ENCODE measurements around the gene CIAPIN1. TPM values are rescaled to one million over a fixed set of nuclear protein-coding genes. Genes with fewer than 3 reads are reported as not detected.

The CIAPIN1 gene
- total RNA-seq, 1 experiment from 2014 or later: 99.9 TPM

GRCh38 chr16:57430955-57431354 is 16.2 kb downstream of the CIAPIN1 start:
- Mint-ChIP-seq H3K4me1 (ENCODE audit: insufficient read depth, unreplicated experiment) (no peaks in the 10 kb centered on the region), H3K9me3 (ENCODE audit: unreplicated experiment) (no peaks in the 10 kb centered on the region), H3K27me3 (ENCODE audit: insufficient read depth, unreplicated experiment) (no peaks in the 10 kb centered on the region), H3K27ac (ENCODE audit: low read depth, unreplicated experiment) (no peak overlapping the region), H3K36me3 (ENCODE audit: insufficient read depth, unreplicated experiment) (peaks cover 84% of the 10 kb centered on the region), H3K4me3 (ENCODE audit: unreplicated experiment) (no peak overlapping the region)
- no TSS peak for BruUV-seq (replicated peaks)
- CTCF ChIA-PET: interaction anchor here (0.6 to 5.5 kb wide), 6 partner anchors 13 to 1295 kb away, joined by 3 to 55 read pairs (median 6); partner anchors contain the start of gene POLR2C
- no peak for DNase-seq (ENCODE audit: unreplicated experiment)
- intact Hi-C loops (cut with micrococcal nuclease): no loop called here
- TF ChIP-seq, protein P1, sequence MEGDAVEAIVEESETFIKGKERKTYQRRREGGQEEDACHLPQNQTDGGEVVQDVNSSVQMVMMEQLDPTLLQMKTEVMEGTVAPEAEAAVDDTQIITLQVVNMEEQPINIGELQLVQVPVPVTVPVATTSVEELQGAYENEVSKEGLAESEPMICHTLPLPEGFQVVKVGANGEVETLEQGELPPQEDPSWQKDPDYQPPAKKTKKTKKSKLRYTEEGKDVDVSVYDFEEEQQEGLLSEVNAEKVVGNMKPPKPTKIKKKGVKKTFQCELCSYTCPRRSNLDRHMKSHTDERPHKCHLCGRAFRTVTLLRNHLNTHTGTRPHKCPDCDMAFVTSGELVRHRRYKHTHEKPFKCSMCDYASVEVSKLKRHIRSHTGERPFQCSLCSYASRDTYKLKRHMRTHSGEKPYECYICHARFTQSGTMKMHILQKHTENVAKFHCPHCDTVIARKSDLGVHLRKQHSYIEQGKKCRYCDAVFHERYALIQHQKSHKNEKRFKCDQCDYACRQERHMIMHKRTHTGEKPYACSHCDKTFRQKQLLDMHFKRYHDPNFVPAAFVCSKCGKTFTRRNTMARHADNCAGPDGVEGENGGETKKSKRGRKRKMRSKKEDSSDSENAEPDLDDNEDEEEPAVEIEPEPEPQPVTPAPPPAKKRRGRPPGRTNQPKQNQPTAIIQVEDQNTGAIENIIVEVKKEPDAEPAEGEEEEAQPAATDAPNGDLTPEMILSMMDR (IDR thresholded peaks at IDR 0.05; ENCODE audit: unreplicated experiment): no peak
- POLR2A ChIA-PET: interaction anchor here (0.7 to 1.1 kb wide), 2 partner anchors 15 to 108 kb away, joined by 3 to 4 read pairs; no protein-coding TSS in a partner anchor

DNA sequence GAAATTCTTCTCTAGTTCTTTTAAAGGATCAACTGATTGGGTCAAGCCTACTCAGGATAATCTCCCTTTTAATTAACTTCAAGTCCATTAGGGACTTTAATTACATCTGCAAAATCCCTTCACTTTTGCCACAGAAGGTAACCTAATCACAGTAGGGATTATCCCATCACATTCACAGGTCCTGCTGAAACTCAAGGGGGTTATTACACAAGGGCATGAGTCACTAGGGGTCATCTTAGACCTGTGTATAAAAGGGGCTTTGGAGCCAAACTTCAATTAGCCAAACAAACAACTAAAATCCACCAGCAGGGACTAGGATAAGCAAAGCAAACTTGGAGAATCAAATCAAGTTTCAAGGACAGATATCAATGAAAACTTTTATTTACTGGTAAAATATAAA is 19.4 kb downstream of the CIAPIN1 start:
- no peak overlapping the region for H3K4me3 Mint-ChIP-seq (ENCODE audit: unreplicated experiment)
- TF ChIP-seq, protein P1 (IDR thresholded peaks at IDR 0.05; ENCODE audit: unreplicated experiment): no peak
- DNase-seq (ENCODE audit: unreplicated experiment): peak; percentile 22
- H3K36me3 Mint-ChIP-seq (ENCODE audit: insufficient read depth, unreplicated experiment): peaks cover 59% of the 10 kb centered on the region
- intact Hi-C loops (cut with micrococcal nuclease): no loop called here
- H3K27me3 Mint-ChIP-seq (ENCODE audit: insufficient read depth, unreplicated experiment): no peaks in the 10 kb centered on the region
- ChIA-PET CTCF (no interaction called here), POLR2A (no interaction called here)
- no peak overlapping the region for H3K27ac Mint-ChIP-seq (ENCODE audit: low read depth, unreplicated experiment)
- H3K9me3 Mint-ChIP-seq (ENCODE audit: unreplicated experiment): no peaks in the 10 kb centered on the region
- no peaks in the 10 kb centered on the region for H3K4me1 Mint-ChIP-seq (ENCODE audit: insufficient read depth, unreplicated experiment)
- no TSS peak for BruUV-seq (replicated peaks)

DNA sequence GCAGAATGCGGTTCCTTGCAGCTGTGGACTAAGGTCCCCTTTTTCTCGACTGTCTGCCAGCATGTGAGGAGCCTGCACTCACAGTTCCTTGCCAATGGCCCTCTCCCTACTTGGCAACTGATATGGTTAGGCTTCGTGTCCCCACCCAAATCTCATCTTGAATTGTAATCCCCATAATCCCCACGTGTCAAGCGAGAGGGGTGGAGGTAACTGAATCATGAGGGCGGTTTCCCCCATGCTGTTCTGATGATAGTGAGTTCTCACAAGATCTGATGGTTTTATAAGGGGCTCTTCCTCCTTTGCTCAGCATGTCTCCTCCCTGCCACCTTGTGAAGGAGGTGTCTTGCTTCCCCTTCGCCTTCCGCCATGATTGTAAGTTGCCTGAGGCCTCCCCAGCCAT is 19.9 kb downstream of the CIAPIN1 start:
- peaks cover 3% of the 10 kb centered on the region for H3K4me1 Mint-ChIP-seq (ENCODE audit: insufficient read depth, unreplicated experiment)
- intact Hi-C loops (cut with micrococcal nuclease): no loop called here
- CTCF ChIA-PET: interaction anchor here (3.3 kb wide), 1 partner anchor 10 kb away, joined by 33 read pairs; no protein-coding TSS in a partner anchor
- DNase-seq (ENCODE audit: unreplicated experiment): no peak
- peaks cover 54% of the 10 kb centered on the region for H3K36me3 Mint-ChIP-seq (ENCODE audit: insufficient read depth, unreplicated experiment)
- no peak overlapping the region for H3K27ac Mint-ChIP-seq (ENCODE audit: low read depth, unreplicated experiment)
- H3K27me3 Mint-ChIP-seq (ENCODE audit: insufficient read depth, unreplicated experiment): no peaks in the 10 kb centered on the region
- H3K9me3 Mint-ChIP-seq (ENCODE audit: unreplicated experiment): no peaks in the 10 kb centered on the region
- POLR2A ChIA-PET: interaction anchor here (1.5 kb wide), 1 partner anchor 20 kb away, joined by 6 read pairs; the partner anchor contains the start of genes CIAPIN1 and COQ9
- TF ChIP-seq, protein P1 (IDR thresholded peaks at IDR 0.05; ENCODE audit: unreplicated experiment): no peak
- H3K4me3 Mint-ChIP-seq (ENCODE audit: unreplicated experiment): no peak overlapping the region
- BruUV-seq (replicated peaks): no TSS peak

GRCh38 chr16:57426356-57426755 is 20.8 kb downstream of the CIAPIN1 start:
- ChIA-PET CTCF (interaction anchor here (0.9 to 3.3 kb wide), 2 partner anchors 9 to 36 kb away, joined by 3 to 33 read pairs; partner anchors contain the start of gene POLR2C), POLR2A (interaction anchor here (1.5 kb wide), 1 partner anchor 21 kb away, joined by 6 read pairs; the partner anchor contains the start of genes CIAPIN1 and COQ9)
- TF ChIP-seq, protein P1 (IDR thresholded peaks at IDR 0.05; ENCODE audit: unreplicated experiment): no peak
- H3K4me3 Mint-ChIP-seq (ENCODE audit: unreplicated experiment): no peak overlapping the region
- intact Hi-C loops (cut with micrococcal nuclease): no loop called here
- no peaks in the 10 kb centered on the region for H3K9me3 Mint-ChIP-seq (ENCODE audit: unreplicated experiment)
- H3K27me3 Mint-ChIP-seq (ENCODE audit: insufficient read depth, unreplicated experiment): no peaks in the 10 kb centered on the region
- H3K36me3 Mint-ChIP-seq (ENCODE audit: insufficient read depth, unreplicated experiment): peaks cover 45% of the 10 kb centered on the region
- no peak for DNase-seq (ENCODE audit: unreplicated experiment)
- peaks cover 6% of the 10 kb centered on the region for H3K4me1 Mint-ChIP-seq (ENCODE audit: insufficient read depth, unreplicated experiment)
- BruUV-seq (replicated peaks): no TSS peak
- no peak overlapping the region for H3K27ac Mint-ChIP-seq (ENCODE audit: low read depth, unreplicated experiment)

All from MCF 10A (cell line).